ENCODE data around the gene RND1.
"Not testable (repeated sequence)": the region's sequence is repeated elsewhere in the genome, so short reads cannot be mapped to it uniquely, and the experiment has no call there.

RND1 gene

DNA sequence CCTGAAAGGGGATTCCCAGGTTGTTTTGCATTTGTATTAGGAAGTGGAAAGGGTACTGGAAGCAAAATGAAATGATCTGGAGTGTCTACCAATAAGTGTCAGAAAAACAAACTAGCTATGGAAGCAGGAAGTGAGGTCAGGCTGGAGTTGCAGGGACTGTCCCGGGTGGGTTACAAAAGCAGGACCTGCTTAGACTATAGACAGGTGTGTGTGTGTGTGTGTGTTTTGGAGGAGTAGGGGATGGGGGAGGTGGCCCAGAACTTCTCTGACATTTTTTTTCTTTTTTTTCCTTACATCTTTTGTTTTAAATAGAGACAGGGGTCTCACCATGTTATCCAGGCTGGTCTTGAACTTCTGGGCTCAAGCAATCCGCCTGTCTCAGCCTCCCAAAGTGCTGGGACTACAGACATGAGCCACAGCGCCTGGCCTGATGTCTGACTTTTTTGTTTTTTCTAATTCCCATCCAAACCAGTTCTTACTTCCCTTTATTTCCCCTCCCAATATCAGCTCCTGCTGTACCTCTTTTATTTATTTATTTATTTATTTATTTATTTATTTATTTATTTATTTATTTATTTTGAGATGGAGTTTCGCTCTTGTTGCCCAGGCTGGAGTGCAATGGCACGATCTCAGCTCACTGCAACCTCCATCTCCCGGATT, 512 bp upstream of the RND1 start:
- DNase-seq = no peak

DNA sequence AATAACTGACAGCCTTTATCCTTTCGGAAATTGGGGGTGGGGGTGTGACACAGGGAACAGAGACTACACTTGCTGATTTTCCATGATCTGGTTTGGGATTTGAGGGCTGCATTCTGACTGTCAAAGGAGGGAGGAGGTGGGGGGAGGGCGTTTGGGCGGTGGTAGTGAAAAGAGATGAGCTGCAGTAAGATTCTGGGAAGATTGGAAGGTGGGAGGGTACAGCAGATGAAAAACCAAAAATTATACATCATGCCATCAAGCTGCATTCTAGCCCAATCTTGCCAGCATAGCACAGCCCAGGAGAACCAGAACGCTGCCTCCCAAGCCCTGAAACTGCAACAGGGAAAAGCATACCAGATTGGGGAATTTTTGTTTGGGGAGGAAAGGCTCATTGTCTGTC, 2.4 kb downstream of the RND1 start:
- DNase-seq = no peak

- DNase-seq = no peak
Observed at GRCh38 chr12:48862760-48863159, 2.9 kb downstream of the RND1 start.

- DNase-seq = no peak
Observed at GRCh38 chr12:48861111-48861510, 4.6 kb downstream of the RND1 start.

DNA sequence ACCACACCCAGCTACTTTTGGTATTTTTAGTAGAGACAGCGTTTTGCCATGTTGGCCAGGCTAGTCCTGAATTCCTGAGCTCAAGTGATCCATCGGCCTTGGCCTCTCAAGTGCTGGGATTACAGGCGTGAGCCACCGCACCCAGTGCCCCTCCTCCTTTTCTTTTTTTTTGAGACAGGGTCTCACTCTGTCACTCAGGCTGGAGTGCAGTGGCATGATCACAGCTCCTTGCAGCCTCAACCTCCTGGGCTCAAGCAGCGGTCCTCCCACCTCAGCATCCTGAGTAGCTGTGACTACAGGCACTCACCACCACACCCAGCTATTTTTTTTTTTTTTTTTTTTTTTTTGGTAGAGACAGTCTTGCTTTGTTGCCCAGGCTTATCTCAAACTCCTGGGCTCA, 5.4 kb downstream of the RND1 start:
- not testable (repeated sequence) for DNase-seq

DNA sequence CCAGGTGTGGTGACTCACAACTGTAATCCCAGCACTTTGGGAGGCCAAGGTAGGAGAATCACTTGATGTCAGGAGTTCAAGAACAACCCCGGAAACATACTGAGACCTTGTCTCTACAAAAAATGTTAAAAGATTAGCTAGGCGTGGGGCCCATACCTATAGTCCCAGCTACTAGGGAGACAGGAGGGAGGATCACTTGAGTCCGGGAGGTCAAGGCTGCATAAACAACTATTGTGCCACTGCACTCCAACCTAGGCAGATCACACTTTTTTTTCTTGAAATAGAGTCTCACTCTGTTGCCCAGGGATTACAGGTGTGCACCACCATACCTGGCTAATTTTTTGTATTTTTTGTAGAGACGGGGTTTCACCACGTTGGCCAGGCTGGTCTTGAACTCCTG, 6.1 kb downstream of the RND1 start:
- no peak for DNase-seq

GRCh38 chr12:48858043-48858442, 7.6 kb downstream of the RND1 start:
- no peak for DNase-seq

- no peak for DNase-seq
Observed at GRCh38 chr12:48857278-48857994, 8.2 kb downstream of the RND1 start.

DNA sequence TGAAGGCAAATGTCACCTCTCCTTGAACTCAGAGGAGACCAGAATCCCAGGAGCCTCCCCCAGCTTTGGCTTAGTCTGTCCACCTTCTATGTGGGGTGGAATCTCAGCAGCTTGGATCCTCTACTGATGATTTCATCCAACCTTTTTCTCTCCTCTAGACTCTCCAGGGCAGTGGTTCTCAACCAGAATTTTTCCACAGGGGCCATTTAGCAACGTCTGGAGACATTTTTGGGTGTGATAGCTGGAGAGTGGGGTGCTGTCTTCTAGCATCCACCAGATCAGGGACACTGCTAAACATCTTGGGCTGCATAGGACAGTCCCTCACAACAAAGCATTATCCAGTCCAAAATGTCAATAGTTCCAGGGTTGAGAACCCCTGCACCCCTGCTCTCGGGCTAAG, 9.3 kb downstream of the RND1 start:
- DNase-seq = no peak

- DNase-seq = not testable (repeated sequence)
Observed at GRCh38 chr12:48854932-48855331, 10.7 kb downstream of the RND1 start.

DNA sequence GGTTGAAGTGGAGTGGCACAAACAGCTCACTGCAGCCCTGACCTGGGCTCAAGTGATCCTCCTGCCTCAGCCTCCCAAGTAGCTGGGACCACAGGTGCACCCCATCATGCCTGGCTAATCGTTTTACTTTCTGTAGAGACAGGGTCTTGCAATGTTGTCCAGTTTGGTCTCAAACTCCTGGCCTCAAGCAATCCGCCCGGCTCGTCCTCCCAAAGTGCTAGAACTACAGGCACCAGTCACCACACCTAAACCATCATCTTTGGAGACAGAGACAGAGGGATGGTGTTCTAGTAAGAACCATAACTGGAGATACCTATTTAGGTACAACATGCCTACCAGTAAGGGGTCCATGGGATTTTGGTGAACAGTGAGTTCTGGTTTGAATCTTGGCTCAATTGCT, 11.2 kb downstream of the RND1 start:
- DNase-seq = no peak

- DNase-seq = peak; percentile 73
Observed at GRCh38 chr12:48852734-48853688, 12.7 kb downstream of the RND1 start.

- peak; percentile 89 for DNase-seq
Observed at GRCh38 chr12:48851883-48852733, 13.6 kb downstream of the RND1 start, which contains the start of gene DDX23. DDX23 (minus strand) TSS chr12:48852163; CDS start chr12:48845782, 6,381 bp downstream.

DNA sequence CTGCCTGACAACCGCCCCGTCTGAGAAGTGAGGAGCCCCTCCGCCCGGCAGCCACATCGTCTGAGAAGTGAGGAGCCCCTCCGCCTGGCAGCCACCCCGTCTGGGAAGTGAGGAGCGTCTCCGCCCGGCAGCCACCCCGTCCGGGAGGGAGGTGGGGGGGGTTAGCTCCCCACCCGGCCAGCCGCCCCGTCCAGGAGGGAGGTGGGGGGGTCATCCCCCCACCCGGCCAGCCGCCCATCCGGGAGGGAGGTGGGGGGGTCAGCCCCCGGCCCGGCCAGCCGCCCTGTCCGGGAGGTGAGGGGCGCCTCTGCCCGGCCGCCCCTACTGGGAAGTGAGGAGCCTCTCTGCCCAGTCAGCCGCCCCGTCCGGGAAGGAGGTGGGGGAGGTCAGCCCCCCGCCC, 23.6 kb downstream of the RND1 start:
- DNase-seq = not testable (repeated sequence)

DNA sequence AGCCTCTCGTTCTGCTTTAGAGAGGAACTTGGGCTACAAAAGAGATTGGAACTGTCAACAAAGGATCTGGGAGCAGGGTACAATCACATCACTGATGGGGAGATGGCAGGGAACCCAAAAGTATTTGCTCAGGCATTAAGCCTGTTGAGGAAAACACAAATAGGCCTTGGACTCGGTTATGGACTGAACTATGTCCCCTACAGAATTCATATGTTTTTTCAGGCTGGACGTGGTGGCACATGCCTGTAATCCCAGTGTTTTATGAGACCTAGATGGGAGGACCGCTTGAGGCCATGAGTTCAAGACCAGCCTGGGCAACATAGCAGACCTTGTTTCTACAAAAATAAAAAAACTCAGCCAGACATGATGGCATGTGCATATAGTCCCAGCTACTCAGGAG, 27.6 kb downstream of the RND1 start:
- DNase-seq = no peak

DNA sequence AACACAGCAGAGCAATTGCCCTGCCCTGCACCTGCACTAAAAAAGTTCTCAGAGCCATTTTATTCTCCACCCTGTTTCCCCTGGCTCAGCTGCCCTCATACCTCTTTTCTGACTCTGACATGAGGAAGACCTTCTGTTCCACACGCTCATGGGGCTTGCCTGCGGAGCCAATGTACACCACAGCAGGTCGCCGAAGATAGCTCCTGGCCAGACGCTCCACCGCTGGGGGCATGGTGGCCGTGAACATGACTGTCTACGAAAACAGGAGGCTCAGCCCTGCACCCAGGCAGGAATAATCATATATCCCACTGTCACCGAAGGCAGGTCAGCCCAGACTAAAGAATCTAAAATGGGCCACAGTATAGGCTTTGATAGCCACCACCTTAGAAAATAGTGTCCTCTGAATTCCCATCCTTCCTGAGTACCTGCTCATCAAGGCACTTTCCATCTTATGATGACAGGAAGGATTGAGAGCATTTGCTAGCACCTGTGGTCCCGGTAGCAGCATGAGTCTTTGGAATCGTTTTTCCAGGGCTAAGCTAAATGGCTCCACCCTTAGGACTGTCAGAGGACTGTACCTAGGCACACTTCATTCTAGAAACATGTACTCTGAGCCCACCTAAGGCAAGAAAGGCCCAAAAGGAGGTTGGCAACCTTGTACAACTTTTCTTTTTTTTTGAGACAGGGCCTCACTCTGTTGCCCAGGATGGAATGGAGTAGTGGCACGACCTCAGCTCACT, 33.2 kb downstream of the RND1 start:
- no peak for DNase-seq

- no peak for DNase-seq
Observed at GRCh38 chr12:48831257-48831656, 34.4 kb downstream of the RND1 start.

DNA sequence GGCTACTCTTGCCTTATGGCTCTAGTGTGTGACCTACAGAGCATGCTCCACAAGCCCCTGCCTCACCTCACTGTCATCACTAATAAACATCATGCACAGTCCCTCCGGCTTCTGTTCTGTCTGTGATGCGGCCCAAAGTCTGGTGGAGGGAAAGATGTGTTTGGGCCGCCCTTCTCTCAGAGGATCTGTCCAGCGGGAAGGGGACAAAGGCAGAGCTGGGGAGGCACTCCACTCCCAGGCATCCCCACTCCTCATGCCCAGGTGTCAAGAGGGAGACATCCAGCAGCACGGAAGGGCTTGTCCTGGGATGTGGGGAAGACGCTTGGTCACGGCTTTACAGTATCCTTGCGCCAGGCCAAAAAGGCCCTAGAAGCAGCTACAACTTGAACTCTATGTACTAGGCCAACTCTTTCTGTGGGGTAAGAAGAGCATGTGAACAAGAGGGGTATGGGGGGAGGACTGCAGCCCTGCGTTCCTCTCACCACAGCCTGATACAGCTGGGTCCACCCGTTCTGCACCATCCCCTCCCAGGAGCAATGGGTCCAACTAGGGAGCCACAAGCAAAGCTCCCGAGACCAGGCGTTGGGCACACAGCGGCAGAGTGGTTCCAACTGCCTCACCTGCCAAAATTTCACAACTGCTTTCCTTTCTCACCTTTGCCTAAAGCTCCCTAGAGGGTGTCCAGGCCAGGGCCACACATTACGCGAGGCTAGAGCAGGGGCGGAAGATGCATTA, 36.7 kb downstream of the RND1 start:
- DNase-seq = no peak

- no peak for DNase-seq
Observed at GRCh38 chr12:48828293-48828692, 37.4 kb downstream of the RND1 start.

DNA sequence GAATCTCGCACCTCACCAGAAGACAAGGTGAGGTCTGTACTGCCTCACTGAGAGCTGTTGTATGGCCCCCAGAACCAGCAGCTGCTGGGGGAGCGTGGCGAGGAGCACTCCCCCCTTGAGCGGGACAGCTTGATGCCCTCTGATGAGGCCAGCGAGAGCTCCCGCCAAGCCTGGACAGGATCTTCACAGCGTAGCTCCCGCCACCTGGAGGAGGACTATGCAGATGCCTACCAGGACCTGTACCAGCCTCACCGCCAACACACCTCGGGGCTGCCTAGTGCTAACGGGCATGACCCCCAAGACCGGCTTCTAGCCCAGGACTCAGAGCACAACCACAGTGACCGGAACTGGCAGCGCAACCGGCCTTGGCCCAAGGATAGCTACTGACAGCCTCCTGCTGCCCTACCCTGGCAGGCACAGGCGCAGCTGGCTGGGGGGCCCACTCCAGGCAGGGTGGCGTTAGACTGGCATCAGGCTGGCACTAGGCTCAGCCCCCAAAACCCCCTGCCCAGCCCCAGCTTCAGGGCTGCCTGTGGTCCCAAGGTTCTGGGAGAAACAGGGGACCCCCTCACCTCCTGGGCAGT, 38.1 kb downstream of the RND1 start:
- DNase-seq = no peak

GRCh38 chr12:48827026-48827425, 38.6 kb downstream of the RND1 start:
- DNase-seq = no peak
